Effector CD8-positive, alpha-beta T cell (primary cell): ENCODE measurements around the gene CLC.
"Not testable (repeated sequence)": the region's sequence is repeated elsewhere in the genome, so short reads cannot be mapped to it uniquely, and the experiment has no call there.

Experiments
- DNase-seq: peaks from one replicate; lab custom pipeline; 2025; lab: John Stamatoyannopoulos, UW
- total RNA-seq, 4 experiments: gene quantifications; one replicate each; lab custom pipeline; 2026; lab: John Stamatoyannopoulos, UW

Gene CLC
- 0 to 0.27 (median 0.09) reads per million in 4 experiments for total RNA-seq

DNA sequence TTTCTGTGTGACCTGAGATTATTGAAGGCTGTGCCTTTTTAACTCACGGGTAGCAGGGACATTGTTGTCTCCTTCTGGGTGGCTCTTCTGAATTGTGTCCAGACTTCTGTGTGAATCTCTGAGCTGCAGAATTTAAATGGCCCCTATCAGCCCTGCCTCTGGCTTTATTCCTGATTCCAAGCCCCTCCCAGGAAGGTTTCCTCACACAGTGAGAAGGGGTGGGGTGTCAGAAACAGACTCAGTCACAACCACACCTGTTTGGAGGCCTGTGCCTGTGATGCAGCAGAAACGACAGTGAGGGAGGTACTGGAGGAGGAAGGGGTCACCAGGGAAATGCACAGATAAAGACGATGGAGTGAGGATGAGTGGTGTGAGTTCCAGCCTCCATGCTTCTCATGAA lies at the start of gene CLC:
TSS of gene CLC (minus strand) at position 139 of the 400 bp plus-strand sequence. CDS start at position 62, 77 bp downstream.
- DNase-seq, result no peak

DNA sequence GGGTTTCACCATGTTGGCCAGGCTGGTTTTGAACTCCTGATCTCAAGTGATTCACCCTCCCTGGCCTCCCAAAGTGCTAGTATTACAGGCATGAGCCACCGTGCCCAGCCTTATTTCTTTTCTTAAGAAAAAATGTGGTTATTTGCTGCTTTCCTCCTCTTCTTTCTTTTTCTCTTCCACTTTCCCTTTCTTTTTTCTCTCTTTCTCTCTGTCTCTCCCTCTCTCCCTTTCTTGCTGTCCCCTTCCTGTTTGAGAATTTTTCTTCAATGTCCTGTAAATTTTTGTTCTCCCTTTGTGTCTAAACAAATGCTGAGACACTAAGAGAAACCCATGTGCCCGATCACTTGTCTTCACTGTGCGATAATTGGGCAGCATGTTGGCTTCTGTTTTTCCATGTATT lies 43.1 kb upstream of the CLC start:
- DNase-seq, result no peak

DNA sequence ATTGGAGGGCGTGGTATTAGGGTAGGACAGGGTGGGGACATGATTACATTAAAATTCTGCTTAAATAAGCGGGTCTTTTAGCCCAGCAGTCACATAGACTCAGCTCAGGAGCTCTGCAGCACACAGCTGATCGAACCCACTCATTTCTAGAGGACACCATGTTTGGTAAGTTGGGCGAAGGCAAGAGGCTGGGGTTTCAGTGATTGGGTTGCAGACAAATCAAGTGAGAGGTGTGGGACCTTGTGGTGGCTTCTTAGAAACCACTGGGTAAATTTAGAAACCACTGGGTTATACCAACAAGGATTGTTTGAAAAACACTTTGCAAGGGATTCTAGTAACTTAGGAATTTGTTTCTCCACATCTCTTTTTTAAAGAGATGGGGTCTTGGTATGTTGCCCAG lies 40.9 kb upstream of the CLC start, which contains the start of gene LEUTX:
TSS of gene LEUTX (plus strand) at position 92 of the 400 bp plus-strand sequence. CDS start at position 159, 67 bp downstream.
- DNase-seq, result no peak

DNA sequence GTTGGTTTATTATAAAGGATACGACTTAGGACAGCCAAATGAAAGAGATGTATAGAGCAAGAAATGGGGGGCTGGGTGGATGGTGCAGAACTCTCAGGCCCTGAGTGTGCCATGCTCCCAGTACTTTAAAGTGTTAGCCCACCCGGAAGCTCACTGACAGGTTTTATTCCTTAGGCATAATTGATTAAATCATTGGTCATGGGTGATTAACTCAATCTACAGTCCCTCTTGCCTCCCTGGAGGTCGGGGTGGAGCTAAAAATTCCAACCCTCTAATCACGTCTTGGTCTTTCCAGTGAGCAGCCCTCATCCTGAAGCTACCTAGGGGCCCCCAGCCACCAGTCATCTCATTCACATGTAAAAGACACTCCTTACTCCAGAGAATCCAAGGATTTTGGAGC lies 31.0 kb upstream of the CLC start:
- no peak for DNase-seq

GRCh38 chr19:39768334-39768733 lies 30.5 kb upstream of the CLC start:
- DNase-seq, result no peak

- peak; percentile 11 for DNase-seq
These were observed 27.6 kb upstream of the CLC start for GRCh38 chr19:39765091-39766076.

DNA sequence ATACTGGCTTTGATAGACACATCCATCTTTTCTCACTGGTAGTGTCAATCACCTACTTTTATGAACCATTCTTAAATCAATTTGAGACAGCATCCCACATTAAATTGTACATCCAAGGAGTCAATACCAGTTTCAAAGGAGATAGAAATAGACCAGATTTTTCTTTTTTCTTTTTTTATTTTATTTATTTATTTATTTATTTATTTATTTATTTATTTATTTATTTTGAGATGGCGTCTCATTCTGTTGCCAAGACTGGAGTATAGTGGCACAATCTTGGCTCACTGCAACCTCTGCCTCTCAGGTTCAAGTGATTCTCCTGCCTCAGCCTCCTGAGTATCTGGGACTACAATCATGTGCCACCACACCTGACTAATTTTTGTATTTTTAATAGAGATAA lies 24.0 kb upstream of the CLC start:
- not testable (repeated sequence) for DNase-seq

DNA sequence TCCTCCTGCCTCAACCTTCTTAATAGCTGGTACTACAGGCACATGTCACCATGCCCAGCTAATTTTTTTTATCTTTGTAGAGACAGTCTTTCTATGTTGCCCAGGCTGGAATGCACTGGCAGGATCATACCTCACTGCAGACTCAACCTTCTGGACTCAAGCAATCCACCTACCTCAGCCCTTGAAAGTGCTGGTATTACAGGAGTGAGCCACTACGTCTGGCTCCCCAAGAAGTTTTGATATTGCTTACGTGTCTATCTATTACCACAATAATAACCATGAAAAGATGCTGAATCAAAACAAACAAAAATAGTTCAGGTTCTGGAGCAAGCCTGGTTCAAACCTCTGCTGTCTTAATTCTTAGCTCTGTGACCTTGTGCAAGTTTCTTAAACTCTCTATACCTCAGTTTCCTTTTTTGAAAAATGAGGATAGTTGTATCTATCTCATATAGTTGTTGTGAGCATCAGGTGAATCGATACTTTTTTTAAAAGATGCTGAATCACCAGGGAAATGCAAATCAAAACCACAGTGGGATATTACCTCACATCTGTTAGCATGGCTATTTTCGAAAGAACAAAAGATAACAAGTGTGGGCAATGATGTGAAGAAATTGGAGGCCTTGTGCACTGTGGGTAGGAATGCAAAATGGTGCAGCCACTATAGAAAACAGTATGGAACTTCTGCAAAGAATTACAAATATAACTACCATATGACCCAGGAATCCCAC lies 21.8 kb upstream of the CLC start:
- DNase-seq, result no peak

DNA sequence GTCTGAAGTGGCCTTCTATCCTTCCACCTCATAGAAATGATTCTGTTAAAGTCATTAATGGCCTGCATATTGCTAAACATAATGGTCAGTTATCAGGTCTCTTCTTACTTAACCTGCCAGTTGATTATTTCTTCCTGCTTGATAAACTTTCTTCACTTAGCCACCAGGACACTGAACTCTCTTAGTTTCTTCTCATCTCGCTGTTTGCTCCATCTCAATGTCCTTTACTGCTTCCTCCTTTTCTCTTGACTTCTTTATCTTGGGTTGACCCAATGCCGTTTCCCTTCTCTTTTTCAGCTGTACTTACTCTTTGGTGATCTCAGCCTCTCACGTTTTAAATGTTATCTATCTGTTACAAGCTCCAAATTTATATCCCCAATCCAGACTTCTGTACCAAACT lies 17.1 kb upstream of the CLC start:
- no peak for DNase-seq

- no peak for DNase-seq
These were observed 16.7 kb upstream of the CLC start for GRCh38 chr19:39754544-39754943.

DNA sequence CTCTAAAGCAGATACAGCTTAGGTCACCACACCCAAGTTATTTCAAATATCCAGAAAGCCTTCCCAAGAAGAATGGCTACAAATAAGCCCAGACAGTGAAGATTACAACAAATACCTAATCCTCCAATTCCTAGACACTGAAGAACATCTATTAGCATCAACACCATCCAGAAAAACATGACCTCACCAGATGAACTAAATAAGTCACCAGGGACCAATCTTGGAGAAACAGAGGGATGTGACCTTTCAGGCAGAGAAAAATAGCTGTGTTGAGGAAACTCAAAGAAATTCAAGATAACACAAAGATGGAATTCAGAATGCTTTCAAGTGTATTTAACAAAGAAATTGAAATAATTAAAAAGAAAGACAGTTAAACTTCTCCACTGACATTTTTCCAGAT lies 15.0 kb upstream of the CLC start:
- DNase-seq, result no peak

DNA sequence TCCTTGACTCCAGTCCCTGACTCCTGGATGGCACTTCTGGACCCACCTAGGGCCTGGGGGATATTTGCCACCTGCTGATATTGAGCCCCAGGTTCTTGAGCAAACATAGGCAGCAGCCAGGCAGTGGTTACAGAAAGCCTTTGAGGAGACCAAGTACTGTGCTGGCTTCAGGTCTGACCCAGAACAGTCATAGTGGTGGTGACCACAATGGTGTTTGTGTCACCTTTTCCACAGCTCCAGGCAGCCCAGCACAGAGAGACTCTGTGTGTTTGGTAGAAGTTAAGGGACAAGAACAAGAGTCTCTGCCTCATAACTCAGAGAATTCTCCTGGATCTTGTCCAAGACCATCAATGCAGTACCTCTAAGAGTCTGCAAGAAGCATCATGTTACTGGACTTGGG lies 14.6 kb upstream of the CLC start:
- no peak for DNase-seq

DNA sequence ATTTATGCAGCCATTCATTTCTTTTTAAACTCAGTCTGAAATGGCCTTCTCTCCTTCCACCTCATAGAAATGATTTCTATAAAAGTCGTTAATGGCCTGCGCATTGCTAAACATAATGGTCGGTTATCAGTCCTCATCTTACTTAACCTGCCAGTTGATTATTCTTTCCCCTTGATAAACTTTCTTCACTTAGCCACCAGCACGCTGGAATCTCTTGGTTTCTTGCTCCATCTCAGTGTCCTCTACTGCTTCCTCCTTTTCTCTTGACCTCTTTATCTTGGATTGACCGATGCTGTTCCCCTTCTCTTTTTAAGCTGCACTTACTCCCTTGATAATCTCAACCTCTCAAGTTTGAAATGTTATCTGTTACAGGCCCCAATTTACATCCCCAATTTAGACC lies 12.2 kb upstream of the CLC start:
- DNase-seq, result no peak

GRCh38 chr19:39746836-39747529 lies 9.2 kb upstream of the CLC start:
- DNase-seq, result no peak

DNA sequence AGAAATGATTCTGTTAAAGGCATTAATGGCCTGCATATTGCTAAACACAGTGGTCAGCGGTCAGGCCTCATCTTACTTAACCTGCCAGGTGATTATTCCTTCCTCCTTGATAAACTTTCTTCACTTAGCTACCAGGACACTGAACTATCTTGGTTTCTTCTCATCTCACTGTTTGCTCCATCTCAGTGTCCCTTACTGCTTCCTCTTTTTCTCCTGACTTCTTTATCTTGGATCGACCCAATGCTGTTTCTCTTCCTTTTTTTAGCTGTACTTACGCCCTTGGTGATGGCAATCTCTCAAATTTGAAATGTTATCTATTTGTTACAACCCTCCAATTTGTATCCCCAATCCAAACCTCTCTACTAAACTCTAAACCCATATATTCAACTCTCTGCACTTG lies 7.8 kb upstream of the CLC start:
- DNase-seq, result no peak

DNA sequence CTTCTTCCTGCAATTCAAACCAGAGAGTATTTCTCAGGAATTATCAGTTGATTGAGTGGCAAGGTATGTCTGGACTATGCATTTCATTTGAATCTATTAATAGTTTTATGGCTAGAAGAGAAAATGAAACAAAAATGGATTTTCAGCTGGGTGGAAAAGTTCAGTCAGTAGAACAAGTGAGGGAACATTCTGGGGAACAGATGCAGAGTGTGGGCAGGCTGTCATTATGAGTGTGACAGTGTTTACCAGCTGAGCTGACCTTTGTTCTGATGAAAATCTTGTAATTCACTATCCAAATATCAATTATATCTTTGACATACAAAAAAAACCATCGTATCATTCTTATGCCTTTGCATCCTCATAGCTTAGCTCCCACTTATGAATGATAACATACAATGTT lies 2.6 kb upstream of the CLC start:
- DNase-seq, result no peak

GRCh38 chr19:39738814-39739213 lies 985 bp upstream of the CLC start:
- DNase-seq, result no peak

GRCh38 chr19:39737351-39737750 lies 478 bp downstream of the CLC start:
- DNase-seq, result no peak

GRCh38 chr19:39736088-39736487 lies 1.7 kb downstream of the CLC start:
- DNase-seq, result no peak

DNA sequence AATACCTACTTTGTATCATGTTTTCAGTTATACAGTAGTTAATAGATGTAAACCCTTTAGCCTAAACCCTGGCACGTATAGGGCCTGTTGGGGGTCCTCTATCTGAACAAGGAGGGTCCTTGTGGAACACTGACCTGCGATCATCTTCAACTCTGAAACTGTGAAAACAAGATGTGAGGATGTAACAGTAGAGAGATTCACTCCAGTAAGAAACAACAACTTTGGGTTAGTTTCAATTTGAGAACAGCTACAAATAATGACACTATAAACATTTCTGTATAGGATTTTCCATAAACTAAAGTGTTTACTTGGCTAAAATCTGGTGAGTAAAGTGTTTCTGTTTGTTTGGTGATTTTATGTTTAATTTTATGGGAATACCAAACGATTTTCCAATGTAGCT lies 2.1 kb downstream of the CLC start:
- no peak for DNase-seq

- no peak for DNase-seq
These were observed 4.0 kb downstream of the CLC start for GRCh38 chr19:39733841-39734240.

- no peak for DNase-seq
These were observed 6.1 kb downstream of the CLC start for GRCh38 chr19:39731685-39732084.
